Ishikawa (cell line): Measurements from ENCODE around the gene HMX3.
A peak's percentile ranks its signal among the peaks of the same experiment; 100 is the strongest.

Experiments
- CEBPB ChIP-seq: IDR thresholded peaks from 2 replicates; pipeline ENCODE4 v1.6.1; 2012
- CREB1 ChIP-seq: IDR thresholded peaks from 2 replicates; pipeline ENCODE4 v1.6.1; 2012; ENCODE audit warnings: low read depth
- EGR1 ChIP-seq: IDR thresholded peaks from 2 replicates; pipeline ENCODE4 v1.6.1; 2012
- EP300 ChIP-seq: IDR thresholded peaks from 2 replicates; pipeline ENCODE4 v1.6.1; 2012; ENCODE audit warnings: borderline replicate concordance
- FOXM1 ChIP-seq: IDR thresholded peaks from 2 replicates; pipeline ENCODE4 v1.6.1; 2012; ENCODE audit warnings: low read depth, borderline replicate concordance
- NFIC ChIP-seq: IDR thresholded peaks from 2 replicates; pipeline ENCODE4 v1.6.1; 2012
- RAD21 ChIP-seq: IDR thresholded peaks from 2 replicates; pipeline ENCODE4 v1.6.1; 2012; ENCODE audit warnings: low read depth
- TAF1 ChIP-seq: IDR thresholded peaks from 2 replicates; pipeline ENCODE4 v1.6.1; 2012; ENCODE audit warnings: low read depth, mild to moderate bottlenecking
- TCF12 ChIP-seq: IDR thresholded peaks from 2 replicates; pipeline ENCODE4 v1.6.1; 2012; ENCODE audit warnings: low read depth
- TEAD4 ChIP-seq: IDR thresholded peaks from 2 replicates; pipeline ENCODE4 v1.6.1; 2012
- YY1 ChIP-seq: IDR thresholded peaks from 2 replicates; pipeline ENCODE4 v1.6.1; 2012; ENCODE audit warnings: low read depth
- ZBTB7A ChIP-seq: IDR thresholded peaks from 2 replicates; pipeline ENCODE4 v1.6.1; 2012; ENCODE audit warnings: low read depth
- TF ChIP-seq, protein P1 (sequence below): IDR thresholded peaks from 2 replicates; pipeline ENCODE4 v1.6.1; 2012
- TF ChIP-seq, protein P2 (sequence below): IDR thresholded peaks from 2 replicates; pipeline ENCODE4 v1.6.1; 2012; ENCODE audit warnings: low read depth, mild to moderate bottlenecking
- TF ChIP-seq, protein P3 (sequence below): IDR thresholded peaks from 2 replicates; pipeline ENCODE4 v1.6.1; 2012

HMX3 gene

DNA sequence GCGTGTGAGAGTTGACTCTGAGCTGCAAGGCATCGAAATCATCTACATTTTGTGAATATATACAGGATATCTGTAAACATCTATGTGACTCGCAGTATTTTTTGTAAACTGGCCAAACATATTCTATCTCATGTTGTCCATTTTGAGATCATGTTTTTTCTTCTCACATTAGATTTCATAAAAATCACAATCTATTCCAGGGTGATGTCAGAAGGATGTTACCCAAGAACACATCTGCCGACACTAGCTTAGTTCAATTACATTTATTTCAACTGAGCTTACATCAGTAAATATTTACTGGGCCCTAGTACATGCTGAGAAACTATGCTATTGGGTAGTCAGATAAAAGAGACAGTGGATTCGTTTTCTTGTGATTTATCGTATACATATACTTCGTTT, 16.0 kb downstream of the HMX3 start:
- TF ChIP-seq YY1 (no peak), FOXM1 (no peak), TAF1 (no peak)

DNA sequence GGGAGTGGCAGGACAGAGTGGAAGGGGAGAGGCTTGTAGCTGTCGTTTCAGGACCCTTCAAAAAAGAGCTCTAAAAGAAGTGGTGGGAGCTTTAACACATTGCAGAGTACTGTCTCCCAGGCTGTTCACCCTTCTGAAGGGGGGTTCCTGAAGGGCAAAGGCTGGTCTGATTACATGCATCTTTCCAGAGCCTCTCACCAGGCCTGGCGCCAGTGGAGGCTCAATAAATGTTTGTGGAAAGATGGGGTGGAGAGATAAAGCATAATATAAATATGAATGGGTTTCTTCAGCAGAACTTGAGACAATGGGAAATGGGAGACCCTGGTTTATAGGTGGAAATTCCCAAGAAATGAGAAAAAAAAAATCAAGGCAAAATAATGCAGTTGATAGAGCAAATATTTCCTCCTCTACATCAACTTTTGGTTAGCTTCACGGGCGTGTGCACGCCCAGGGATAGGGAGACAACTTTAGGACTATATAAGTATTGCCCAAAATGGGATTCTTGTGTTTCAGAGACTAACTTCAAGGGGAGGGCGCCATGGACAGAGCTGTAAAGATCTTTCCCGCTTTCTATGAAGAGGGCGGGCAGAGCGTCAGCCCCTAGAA, 17.8 kb downstream of the HMX3 start:
- TF ChIP-seq TAF1 = no peak; the same call in 1 of the 2 replicates
- TF ChIP-seq CEBPB = no peak
- TF ChIP-seq, protein P1, sequence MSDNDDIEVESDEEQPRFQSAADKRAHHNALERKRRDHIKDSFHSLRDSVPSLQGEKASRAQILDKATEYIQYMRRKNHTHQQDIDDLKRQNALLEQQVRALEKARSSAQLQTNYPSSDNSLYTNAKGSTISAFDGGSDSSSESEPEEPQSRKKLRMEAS = peak; percentile 98

DNA sequence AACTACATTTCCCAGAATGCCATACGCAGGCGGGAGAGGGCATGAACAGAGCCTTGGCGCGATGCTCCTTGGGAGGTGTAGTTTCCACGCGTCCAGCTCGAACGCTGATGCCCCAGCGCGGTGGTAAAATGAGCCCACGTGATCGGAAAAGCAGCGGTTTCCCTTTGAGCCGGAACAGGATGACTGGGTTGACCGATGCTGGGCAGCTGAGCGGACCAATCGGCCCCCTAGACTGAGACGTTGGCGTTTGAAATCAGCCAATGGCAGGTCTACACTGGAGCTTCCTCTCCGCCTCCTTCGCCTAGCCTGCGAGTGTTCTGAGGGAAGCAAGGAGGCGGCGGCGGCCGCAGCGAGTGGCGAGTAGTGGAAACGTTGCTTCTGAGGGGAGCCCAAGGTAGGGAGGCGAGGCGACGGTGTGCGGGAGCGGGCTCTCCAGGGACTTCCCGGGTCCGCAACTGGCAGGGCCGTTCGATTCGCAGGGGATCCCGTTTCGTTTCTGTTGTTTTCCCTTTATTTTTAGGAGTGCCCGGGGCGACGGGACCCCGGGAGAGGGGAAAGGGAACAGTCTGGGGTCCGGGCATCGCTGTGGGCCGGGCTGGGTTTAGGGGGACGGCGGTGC, 18.4 kb downstream of the HMX3 start, which contains the start of gene BUB3:
BUB3 (plus strand) TSS at position 311 of the 619 bp plus-strand sequence. CDS start 516 bp downstream, outside the sequence.
- TF ChIP-seq FOXM1 = peak; percentile 78; the same call in 1 of the 2 replicates
- 0 out of 2 replicates have a peak, but pooled peaks have one; percentile 73 for TF ChIP-seq YY1
- no peak for TF ChIP-seq EGR1
- peak; percentile 94 for TF ChIP-seq TAF1
- 0 out of 2 replicates have a peak, but pooled peaks have one; percentile 17 for TF ChIP-seq TEAD4
- TF ChIP-seq CREB1 = peak; percentile 6; the same call in 1 of the 2 replicates
- TF ChIP-seq, protein P1 = peak; percentile 84; the same call in 1 of the 2 replicates
- peak; percentile 75 for TF ChIP-seq TCF12
- TF ChIP-seq, protein P2, sequence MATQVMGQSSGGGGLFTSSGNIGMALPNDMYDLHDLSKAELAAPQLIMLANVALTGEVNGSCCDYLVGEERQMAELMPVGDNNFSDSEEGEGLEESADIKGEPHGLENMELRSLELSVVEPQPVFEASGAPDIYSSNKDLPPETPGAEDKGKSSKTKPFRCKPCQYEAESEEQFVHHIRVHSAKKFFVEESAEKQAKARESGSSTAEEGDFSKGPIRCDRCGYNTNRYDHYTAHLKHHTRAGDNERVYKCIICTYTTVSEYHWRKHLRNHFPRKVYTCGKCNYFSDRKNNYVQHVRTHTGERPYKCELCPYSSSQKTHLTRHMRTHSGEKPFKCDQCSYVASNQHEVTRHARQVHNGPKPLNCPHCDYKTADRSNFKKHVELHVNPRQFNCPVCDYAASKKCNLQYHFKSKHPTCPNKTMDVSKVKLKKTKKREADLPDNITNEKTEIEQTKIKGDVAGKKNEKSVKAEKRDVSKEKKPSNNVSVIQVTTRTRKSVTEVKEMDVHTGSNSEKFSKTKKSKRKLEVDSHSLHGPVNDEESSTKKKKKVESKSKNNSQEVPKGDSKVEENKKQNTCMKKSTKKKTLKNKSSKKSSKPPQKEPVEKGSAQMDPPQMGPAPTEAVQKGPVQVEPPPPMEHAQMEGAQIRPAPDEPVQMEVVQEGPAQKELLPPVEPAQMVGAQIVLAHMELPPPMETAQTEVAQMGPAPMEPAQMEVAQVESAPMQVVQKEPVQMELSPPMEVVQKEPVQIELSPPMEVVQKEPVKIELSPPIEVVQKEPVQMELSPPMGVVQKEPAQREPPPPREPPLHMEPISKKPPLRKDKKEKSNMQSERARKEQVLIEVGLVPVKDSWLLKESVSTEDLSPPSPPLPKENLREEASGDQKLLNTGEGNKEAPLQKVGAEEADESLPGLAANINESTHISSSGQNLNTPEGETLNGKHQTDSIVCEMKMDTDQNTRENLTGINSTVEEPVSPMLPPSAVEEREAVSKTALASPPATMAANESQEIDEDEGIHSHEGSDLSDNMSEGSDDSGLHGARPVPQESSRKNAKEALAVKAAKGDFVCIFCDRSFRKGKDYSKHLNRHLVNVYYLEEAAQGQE = no peak
- TF ChIP-seq, protein P3, sequence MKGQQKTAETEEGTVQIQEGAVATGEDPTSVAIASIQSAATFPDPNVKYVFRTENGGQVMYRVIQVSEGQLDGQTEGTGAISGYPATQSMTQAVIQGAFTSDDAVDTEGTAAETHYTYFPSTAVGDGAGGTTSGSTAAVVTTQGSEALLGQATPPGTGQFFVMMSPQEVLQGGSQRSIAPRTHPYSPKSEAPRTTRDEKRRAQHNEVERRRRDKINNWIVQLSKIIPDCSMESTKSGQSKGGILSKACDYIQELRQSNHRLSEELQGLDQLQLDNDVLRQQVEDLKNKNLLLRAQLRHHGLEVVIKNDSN = peak; percentile 99
- peak; percentile 21; the same call in 1 of the 2 replicates for TF ChIP-seq CEBPB
- no peak for TF ChIP-seq ZBTB7A
- TF ChIP-seq EP300 = peak; percentile 29; the same call in 1 of the 2 replicates
- no peak; the same call in none of the 2 replicates for TF ChIP-seq NFIC
- no peak for TF ChIP-seq RAD21

DNA sequence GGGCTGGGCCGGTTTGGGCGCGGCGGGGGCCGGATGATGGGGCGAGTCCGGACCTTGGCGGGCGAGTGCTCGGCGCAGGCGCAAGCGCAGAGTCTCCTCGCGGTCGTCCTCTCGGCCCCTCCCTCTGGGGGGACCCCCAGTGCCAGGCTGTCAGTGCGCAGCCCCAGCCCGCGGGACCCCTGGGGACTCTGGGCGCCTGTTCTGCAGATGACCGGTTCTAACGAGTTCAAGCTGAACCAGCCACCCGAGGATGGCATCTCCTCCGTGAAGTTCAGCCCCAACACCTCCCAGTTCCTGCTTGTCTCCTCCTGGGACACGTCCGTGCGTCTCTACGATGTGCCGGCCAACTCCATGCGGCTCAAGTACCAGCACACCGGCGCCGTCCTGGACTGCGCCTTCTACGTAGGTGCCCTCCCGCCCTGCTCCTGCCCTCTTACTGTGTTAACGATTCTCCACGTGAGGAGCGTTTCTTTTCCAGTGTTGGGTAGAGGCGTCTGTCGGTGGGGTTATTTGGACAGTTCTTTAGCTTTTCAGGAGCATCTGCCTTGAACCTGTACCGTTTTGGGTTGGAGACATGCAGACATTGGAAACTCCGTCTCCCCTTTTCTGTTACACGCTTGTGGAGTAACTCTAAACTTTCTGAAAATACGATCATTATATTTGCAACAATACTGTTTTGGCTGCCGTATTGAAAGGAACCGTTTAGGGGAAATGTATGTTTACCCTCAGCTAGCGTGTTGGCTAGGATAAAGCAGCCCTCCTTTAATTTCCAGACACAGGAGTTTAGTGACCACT, 19.1 kb downstream of the HMX3 start:
- TF ChIP-seq TAF1 = no peak
- no peak for TF ChIP-seq TCF12
- TF ChIP-seq, protein P2 = no peak
- no peak for TF ChIP-seq EGR1
- TF ChIP-seq CREB1 = no peak
- TF ChIP-seq, protein P3 = no peak
- TF ChIP-seq FOXM1 = no peak
- TF ChIP-seq ZBTB7A = 0 out of 2 replicates have a peak, but pooled peaks have one; percentile 64
- TF ChIP-seq RAD21 = no peak
- TF ChIP-seq EP300 = 0 out of 2 replicates have a peak, but pooled peaks have one; percentile 5
- TF ChIP-seq CEBPB = no peak
- no peak for TF ChIP-seq NFIC
- TF ChIP-seq TEAD4 = no peak
- TF ChIP-seq, protein P1 = peak; percentile 66
- peak; percentile 38; the same call in 1 of the 2 replicates for TF ChIP-seq YY1

DNA sequence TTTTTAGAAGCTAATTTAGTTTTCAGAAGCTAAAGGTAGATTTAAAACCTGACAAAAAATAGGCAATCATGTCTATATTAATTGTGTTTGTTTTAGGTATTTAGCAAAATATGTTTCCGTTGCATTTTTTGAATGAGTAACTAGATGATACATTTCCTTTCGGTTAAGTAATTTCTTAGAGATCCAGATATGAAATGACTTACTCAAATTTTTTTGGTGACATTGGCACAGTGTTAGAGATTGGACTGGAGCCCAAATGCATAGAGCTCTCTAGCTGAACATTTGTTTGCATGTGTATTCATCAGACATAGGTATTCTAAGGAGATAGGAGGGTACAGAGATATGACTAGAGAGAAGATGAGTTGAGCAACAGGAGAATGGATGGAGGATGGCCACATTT, 20.3 kb downstream of the HMX3 start:
- no peak for TF ChIP-seq EP300
- no peak for TF ChIP-seq RAD21
- TF ChIP-seq, protein P3 = no peak
- no peak for TF ChIP-seq YY1
- no peak for TF ChIP-seq NFIC
- no peak for TF ChIP-seq TEAD4
- TF ChIP-seq CREB1 = no peak
- no peak for TF ChIP-seq EGR1
- no peak for TF ChIP-seq CEBPB
- TF ChIP-seq TCF12 = no peak
- TF ChIP-seq TAF1 = no peak
- TF ChIP-seq, protein P1 = no peak
- TF ChIP-seq, protein P2 = no peak
- no peak for TF ChIP-seq FOXM1
- no peak for TF ChIP-seq ZBTB7A
